HepG2 (cell line): ENCODE data around the gene EIF4G1. TPM values are rescaled to one million over a fixed set of nuclear protein-coding genes. Genes with fewer than 3 reads are reported as not detected.

ENCODE experiments used
- ATF5 ChIP-seq: sonication (generic); formaldehyde crosslinking; IDR thresholded peaks from 2 replicates; pipeline ENCODE4 v1.4.0; 2020; ENCODE audit warnings: mild to moderate bottlenecking, low read depth, missing genetic modification reagents
- CBX5 ChIP-seq: sonication (generic); formaldehyde crosslinking; IDR thresholded peaks from 2 replicates; pipeline ENCODE4 v1.4.0; 2020; ENCODE audit warnings: missing genetic modification reagents, borderline replicate concordance
- CHD4 ChIP-seq: fragments of 200-600 bp; sonication (generic); IDR thresholded peaks from 2 replicates; pipeline ENCODE4 v1.7.0; 2017; ENCODE audit warnings: mild to moderate bottlenecking, low read length, borderline replicate concordance
- DNMT3B ChIP-seq: conservative IDR thresholded peaks from 2 replicates; pipeline ENCODE4 v1.6.1; 2016; ENCODE audit warnings: missing biosample characterization, control low read depth
- FOXP1 ChIP-seq, 2 experiments: fragments of 450-650 bp in 1 of 2; IDR thresholded peaks; 2 replicates each; pipeline ENCODE4 v1.6.1; 2017 to 2018; ENCODE audit warnings: antibody characterized with exemption in 1 of 2
- GLI4 ChIP-seq: sonication (generic); formaldehyde crosslinking; IDR thresholded peaks from 2 replicates; pipeline ENCODE4 v1.5.1; 2020; ENCODE audit warnings: missing genetic modification reagents, mild to moderate bottlenecking, moderate library complexity, borderline replicate concordance
- ISX ChIP-seq: sonication (generic); formaldehyde crosslinking; conservative IDR thresholded peaks from 2 replicates; pipeline ENCODE4 v1.5.0; 2020; ENCODE audit warnings: missing genetic modification reagents
- LCORL ChIP-seq, 2 experiments: fragments of 450-650 bp in 1 of 2; sonication (generic) in 1 of 2; formaldehyde crosslinking in 1 of 2; IDR thresholded peaks; 2 replicates each; pipeline versions ENCODE4 v1.5.0 to v1.6.1; 2017 to 2020; ENCODE audit warnings: antibody characterized with exemption in 1 of 2, missing genetic modification reagents in 1 of 2
- PLSCR1 ChIP-seq: sonication (generic); formaldehyde crosslinking; IDR thresholded peaks from 2 replicates; pipeline ENCODE4 v1.5.0; 2020; ENCODE audit warnings: missing genetic modification reagents, mild to moderate bottlenecking, borderline replicate concordance
- SMAD3 ChIP-seq: sonication (generic); formaldehyde crosslinking; IDR thresholded peaks from 2 replicates; pipeline ENCODE4 v1.4.0; 2020; ENCODE audit warnings: missing genetic modification reagents
- SUZ12 ChIP-seq: fragments of 150-350 bp; IDR thresholded peaks from 2 replicates; pipeline ENCODE4 v1.6.1; 2014; ENCODE audit warnings: low read depth, low read length
- TCF7L2 ChIP-seq: IDR thresholded peaks from 2 replicates; pipeline ENCODE4 v1.6.1; 2011; ENCODE audit warnings: mild to moderate bottlenecking, low read depth, low read length, moderate library complexity
- USF2 ChIP-seq, 2 experiments: sonication (generic) in 1 of 2; formaldehyde crosslinking in 1 of 2; IDR thresholded peaks; 2 replicates each; pipeline versions ENCODE4 v1.5.1 to v1.6.1; 2011 to 2020; ENCODE audit warnings: borderline replicate concordance in 1 of 2, low read depth in 1 of 2, low read length in 1 of 2, mild to moderate bottlenecking in 1 of 2, missing genetic modification reagents in 1 of 2, moderate library complexity in 1 of 2
- WIZ ChIP-seq: sonication (generic); formaldehyde crosslinking; IDR thresholded peaks from 2 replicates; pipeline ENCODE4 v1.5.1; 2020; ENCODE audit warnings: mild to moderate bottlenecking, missing genetic modification reagents
- ZEB1 ChIP-seq: IDR thresholded peaks from 2 replicates; pipeline ENCODE4 v1.6.1; 2012; ENCODE audit warnings: mild to moderate bottlenecking, low read depth, inconsistent platforms; ENCODE audit not compliant: insufficient replicate concordance
- ZNF20 ChIP-seq: sonication (generic); formaldehyde crosslinking; IDR thresholded peaks from 2 replicates; pipeline ENCODE4 v1.4.0; 2020; ENCODE audit warnings: mild to moderate bottlenecking, moderate library complexity, missing genetic modification reagents
- ZNF496 ChIP-seq: sonication (generic); formaldehyde crosslinking; IDR thresholded peaks from 2 replicates; pipeline ENCODE4 v1.8.1; 2023; ENCODE audit warnings: mild to moderate bottlenecking, moderate library complexity, missing genetic modification reagents; ENCODE audit not compliant: insufficient replicate concordance
- ZNF552 ChIP-seq: sonication (generic); formaldehyde crosslinking; IDR thresholded peaks from 2 replicates; pipeline ENCODE4 v1.9.0; 2022; ENCODE audit warnings: missing genetic modification reagents, mild to moderate bottlenecking, borderline replicate concordance
- ZNF607 ChIP-seq: sonication (generic); formaldehyde crosslinking; IDR thresholded peaks from 2 replicates; pipeline ENCODE4 v1.5.1; 2020; ENCODE audit warnings: missing genetic modification reagents, mild to moderate bottlenecking, borderline replicate concordance
- ZNF615 ChIP-seq: sonication (generic); formaldehyde crosslinking; IDR thresholded peaks from 2 replicates; pipeline ENCODE4 v1.5.0; 2020; ENCODE audit warnings: mild to moderate bottlenecking, missing genetic modification reagents, borderline replicate concordance
- ZNF790 ChIP-seq: sonication (generic); formaldehyde crosslinking; IDR thresholded peaks from 2 replicates; pipeline ENCODE4 v1.8.0; 2022; ENCODE audit warnings: missing genetic modification reagents, mild to moderate bottlenecking, borderline replicate concordance
- polyA plus RNA-seq, 8 experiments: library from polyadenylated mRNA; depleted of rRNA in 3 of 8; stranded (reverse) in 7 of 8; unstranded in 1 of 8; fragments of >200 nt; fragmentation: Illumina TruSeq in 4 of 8; extraction: Trizol in 4 of 8; gene quantifications; 2 replicates each; pipeline versions ENCODE4 v1.2.1 to v1.2.3, GENCODE V29; 2011 to 2016; ENCODE audit warnings: low read depth in 4 of 8, missing spikeins in 1 of 8, mixed read lengths in 1 of 8; ENCODE audit not compliant: insufficient read depth in 1 of 8
- total RNA-seq, 5 experiments: library from RNA; depleted of rRNA; stranded (reverse); fragments of >200 nt; fragmentation: Illumina TruSeq; extraction: Trizol; gene quantifications; 2 replicates each; pipeline ENCODE4 v1.2.3, GENCODE V29; 2016; ENCODE audit warnings: low read depth in 1 of 5
- TF ChIP-seq, protein P1 (sequence below): sonication (generic); formaldehyde crosslinking; IDR thresholded peaks from 2 replicates; pipeline ENCODE4 v1.8.0; 2022; ENCODE audit warnings: missing genetic modification reagents, mild to moderate bottlenecking, inconsistent platforms, borderline replicate concordance
- TF ChIP-seq, protein P2 (sequence below): sonication (generic); formaldehyde crosslinking; IDR thresholded peaks from 2 replicates; pipeline ENCODE4 v1.5.0; 2020; ENCODE audit warnings: missing genetic modification reagents

EIF4G1 gene
- total and polyA plus RNA-seq, 2 of the 13 experiments (the other 11 are each of a cell fraction or from before 2014, with no cell fraction given), result 208 to 213 TPM

DNA sequence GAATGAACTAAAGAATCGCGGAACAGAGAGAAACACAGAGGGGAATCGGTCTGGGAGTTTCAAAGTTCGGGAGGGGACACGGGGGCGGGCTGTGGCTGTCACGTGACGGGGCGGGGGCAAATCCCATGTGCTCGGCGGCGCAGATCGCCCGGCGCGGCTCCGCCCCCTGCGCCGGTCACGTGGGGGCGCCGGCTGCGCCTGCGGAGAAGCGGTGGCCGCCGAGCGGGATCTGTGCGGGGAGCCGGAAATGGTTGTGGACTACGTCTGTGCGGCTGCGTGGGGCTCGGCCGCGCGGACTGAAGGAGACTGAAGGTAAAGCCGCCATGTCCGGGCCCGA, at the start of gene EIF4G1 (continued):
- TF ChIP-seq, protein P1, sequence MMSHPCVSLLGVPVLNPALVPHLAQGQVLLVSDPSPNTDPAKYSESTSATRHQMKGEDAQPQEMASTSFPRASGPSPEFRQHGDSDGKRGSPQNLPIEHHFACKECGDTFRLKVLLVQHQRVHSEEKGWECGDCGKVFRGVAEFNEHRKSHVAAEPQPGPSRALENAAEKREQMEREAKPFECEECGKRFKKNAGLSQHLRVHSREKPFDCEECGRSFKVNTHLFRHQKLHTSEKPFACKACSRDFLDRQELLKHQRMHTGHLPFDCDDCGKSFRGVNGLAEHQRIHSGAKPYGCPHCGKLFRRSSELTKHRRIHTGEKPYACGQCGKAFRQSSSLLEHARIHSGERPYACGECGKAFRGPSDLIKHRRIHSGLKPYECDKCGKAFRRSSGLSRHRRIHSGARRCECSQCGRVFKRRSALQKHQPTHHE (CRISPR knock-in tag), result no peak
- TF ChIP-seq PLSCR1 (CRISPR knock-in tag) (no peak), WIZ (CRISPR knock-in tag) (no peak), CHD4 (no peak), ZNF552 (CRISPR knock-in tag) (no peak), ZNF607 (CRISPR knock-in tag) (no peak), ZNF496 (CRISPR knock-in tag) (no peak), CBX5 (CRISPR knock-in tag) (no peak), SUZ12 (no peak), DNMT3B (no peak), TCF7L2 (no peak), ZEB1 (no peak), ZNF790 (CRISPR knock-in tag) (no peak), SMAD3 (CRISPR knock-in tag) (no peak), GLI4 (CRISPR knock-in tag) (no peak), ATF5 (CRISPR knock-in tag) (no peak), ZNF615 (CRISPR knock-in tag) (no peak), LCORL (IDR thresholded peaks at IDR 0.05) (no peak), LCORL (CRISPR knock-in tag; IDR thresholded peaks at IDR 0.05) (no peak), USF2 (IDR thresholded peaks at IDR 0.05; ENCODE audit: low read depth, low read length) (peak; percentile 97), USF2 (CRISPR knock-in tag; IDR thresholded peaks at IDR 0.05; ENCODE audit: borderline replicate concordance) (peak; percentile 86; the same call in 1 of the 2 replicates), ISX (CRISPR knock-in tag) (no peak), FOXP1 (IDR thresholded peaks at IDR 0.05) (no peak), FOXP1 (CRISPR knock-in tag; IDR thresholded peaks at IDR 0.05) (no peak), ZNF20 (CRISPR knock-in tag) (no peak; the same call in 1 of the 2 replicates)
- TF ChIP-seq, protein P2, sequence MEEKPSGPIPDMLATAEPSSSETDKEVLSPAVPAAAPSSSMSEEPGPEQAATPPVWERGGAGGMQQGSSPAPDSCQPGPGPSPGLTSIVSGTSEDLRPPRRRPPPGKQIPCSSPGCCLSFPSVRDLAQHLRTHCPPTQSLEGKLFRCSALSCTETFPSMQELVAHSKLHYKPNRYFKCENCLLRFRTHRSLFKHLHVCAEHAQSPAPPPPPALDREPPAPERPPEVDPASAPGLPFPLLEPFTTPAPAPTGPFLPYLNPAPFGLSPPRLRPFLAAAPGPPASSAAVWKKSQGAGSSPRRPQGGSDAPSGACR, result no peak
